ENCODE measurements around the gene FGFR3.

FGFR3 gene

GRCh38 chr4:1746919-1747602, 46.0 kb upstream of the FGFR3 start:
- no peak overlapping the region for H3K4me3 ChIP-seq (ENCODE audit: low read length)
- TF ChIP-seq CTCF (IDR thresholded peaks at IDR 0.05; ENCODE audit: insufficient read depth, low read depth, low read length, missing control alignments) = no peak
- no peak for DNase-seq (ENCODE audit: low read depth)

GRCh38 chr4:1747603-1747967, 45.5 kb upstream of the FGFR3 start:
- DNase-seq (ENCODE audit: low read depth) = no peak
- no peak for TF ChIP-seq CTCF (IDR thresholded peaks at IDR 0.05; ENCODE audit: insufficient read depth, low read depth, low read length, missing control alignments)
- no peak overlapping the region for H3K4me3 ChIP-seq (ENCODE audit: low read length)

DNA sequence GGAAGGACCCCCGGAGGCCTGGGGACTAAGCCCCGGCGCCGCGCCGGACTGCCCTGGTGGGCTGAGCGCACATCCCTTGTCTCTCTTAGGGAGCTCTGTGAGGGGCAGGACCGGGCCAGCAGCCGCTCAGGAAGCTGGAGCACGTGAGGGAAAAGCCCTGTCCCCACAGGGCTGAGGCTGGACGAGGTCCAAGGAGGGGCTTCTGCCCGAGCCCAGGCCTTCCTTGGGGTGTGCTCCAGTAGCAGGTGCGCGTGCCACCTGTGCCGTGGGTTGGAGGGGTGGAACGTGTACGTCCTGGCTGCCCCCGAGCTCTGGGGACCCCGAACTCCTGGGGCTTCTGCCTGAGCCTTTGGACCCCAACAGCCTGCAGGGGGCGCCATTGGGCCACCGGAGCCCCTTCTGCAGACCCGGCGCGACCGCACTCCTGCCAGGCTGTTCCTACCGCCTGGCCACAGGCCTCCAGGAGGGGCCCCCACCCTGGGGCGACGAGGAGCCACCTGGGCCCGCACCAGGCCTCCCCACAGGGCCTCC, 44.6 kb upstream of the FGFR3 start:
- DNase-seq (ENCODE audit: low read depth) = peak; percentile 76
- H3K4me3 ChIP-seq (ENCODE audit: low read length) = no peak overlapping the region
- peak; percentile 77 for TF ChIP-seq CTCF (IDR thresholded peaks at IDR 0.05; ENCODE audit: insufficient read depth, low read depth, low read length, missing control alignments)

- no peak overlapping the region for H3K4me3 ChIP-seq (ENCODE audit: low read length)
- no peak for DNase-seq (ENCODE audit: low read depth)
- TF ChIP-seq CTCF (IDR thresholded peaks at IDR 0.05; ENCODE audit: insufficient read depth, low read depth, low read length, missing control alignments) = no peak
Observed at GRCh38 chr4:1749370-1749769, 43.7 kb upstream of the FGFR3 start.

DNA sequence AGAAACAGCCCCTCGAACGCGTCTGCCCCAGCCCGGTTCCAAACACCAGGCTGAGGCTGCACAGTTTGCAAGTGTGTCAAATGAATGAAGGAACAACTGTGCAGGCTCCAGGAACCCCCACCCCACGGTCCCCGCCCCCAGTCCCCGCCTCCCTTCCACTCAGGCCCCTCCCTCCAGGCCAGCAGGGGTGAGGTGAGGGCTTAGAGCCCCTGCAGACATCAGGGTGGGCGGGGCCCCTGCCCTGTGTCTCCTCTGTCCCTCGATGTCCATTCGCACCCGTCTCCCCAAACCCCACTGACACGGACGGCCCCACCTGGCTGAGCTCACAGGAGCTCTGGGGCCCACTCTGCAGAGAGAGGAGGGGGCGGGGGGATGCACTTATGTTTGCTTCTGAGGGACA, 43.3 kb upstream of the FGFR3 start:
- no peak overlapping the region for H3K4me3 ChIP-seq (ENCODE audit: low read length)
- TF ChIP-seq CTCF (IDR thresholded peaks at IDR 0.05; ENCODE audit: insufficient read depth, low read depth, low read length, missing control alignments) = no peak
- DNase-seq (ENCODE audit: low read depth) = no peak

GRCh38 chr4:1750381-1751154, 42.5 kb upstream of the FGFR3 start:
- no peak for DNase-seq (ENCODE audit: low read depth)
- H3K4me3 ChIP-seq (ENCODE audit: low read length) = no peak overlapping the region
- TF ChIP-seq CTCF (IDR thresholded peaks at IDR 0.05; ENCODE audit: insufficient read depth, low read depth, low read length, missing control alignments) = no peak

Measured in epithelial cell of esophagus (primary cell).